Endothelial cell of hepatic sinusoid (primary cell): Measurements from ENCODE around the gene TANC1.

Experiments
- in situ Hi-C: cut with HindIII; loops from 2 replicates; pipeline ENCODE4 v1.10.0; 2017; ENCODE audit warnings: low sequenced_read_pairs

Gene TANC1

GRCh38 chr2:159053161-159054031 is 85.0 kb downstream of the TANC1 start:
- in situ Hi-C loops: no loop called here

DNA sequence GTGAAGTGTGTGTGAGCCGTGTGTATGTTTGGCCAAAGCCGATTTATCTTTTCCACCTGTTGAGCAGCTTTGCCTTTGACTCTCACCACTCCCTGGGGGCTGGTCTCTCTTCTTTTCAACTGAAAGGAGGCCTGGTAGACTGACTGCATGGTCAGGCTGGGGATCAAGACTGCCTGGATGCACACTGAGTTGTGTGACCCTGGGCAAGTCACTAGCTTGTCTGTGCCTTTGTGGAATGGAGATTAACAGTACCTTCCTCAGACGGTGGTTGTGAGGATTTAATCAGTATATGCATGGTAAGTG is 85.5 kb downstream of the TANC1 start:
- in situ Hi-C loops: no loop called here

- in situ Hi-C loops: no loop called here
These were observed 86.5 kb downstream of the TANC1 start for GRCh38 chr2:159054985-159055384.

- in situ Hi-C loops: loop anchor here (5.0 kb wide), 1 partner anchor 73 kb away; no protein-coding TSS in a partner anchor
These were observed 92.1 kb downstream of the TANC1 start for GRCh38 chr2:159060518-159060917.

- in situ Hi-C loops: loop anchor here (5.0 kb wide), 1 partner anchor 76 kb away; no protein-coding TSS in a partner anchor
These were observed 95.2 kb downstream of the TANC1 start for GRCh38 chr2:159063677-159064076.

DNA sequence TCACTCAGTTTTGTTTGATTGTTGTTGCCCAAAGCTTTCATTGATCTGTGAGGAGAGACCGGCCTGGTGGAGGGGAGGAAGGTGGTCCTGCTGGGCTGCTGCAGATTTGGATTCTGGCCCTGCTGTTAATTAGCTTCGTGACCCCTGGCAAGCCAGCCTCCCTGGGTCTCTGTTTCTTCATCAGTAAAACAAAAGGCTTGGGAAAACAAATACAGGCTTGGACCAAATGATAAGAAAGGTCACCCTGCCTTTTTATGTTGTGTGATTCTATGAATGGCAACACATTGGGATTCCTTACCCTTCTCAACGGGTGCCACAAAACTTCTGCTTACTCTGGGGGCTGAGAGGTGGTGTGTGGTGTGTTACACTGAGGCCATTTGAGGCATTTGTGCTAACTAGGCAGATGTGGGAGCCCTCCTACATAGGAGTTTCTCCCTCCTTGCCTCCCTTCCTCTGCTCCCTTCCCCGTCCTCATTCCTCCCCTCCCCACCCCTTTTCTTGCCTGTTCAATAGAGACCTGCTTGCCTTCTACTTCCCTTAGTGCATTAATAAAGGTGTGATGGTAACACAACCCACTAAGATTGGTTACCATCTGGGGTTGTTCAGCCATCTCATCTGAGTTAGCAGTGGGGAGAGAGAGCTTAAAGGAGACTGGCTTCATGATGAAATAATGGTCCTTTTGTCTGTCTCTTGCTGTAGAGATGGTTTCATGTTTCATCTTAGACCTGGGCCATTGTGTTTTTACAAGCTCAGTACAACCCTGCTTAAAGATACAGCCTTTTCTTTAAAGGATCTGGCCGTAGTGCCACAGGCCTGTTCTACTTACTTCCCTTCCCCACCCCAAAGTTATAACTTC is 96.2 kb downstream of the TANC1 start:
- in situ Hi-C loops: loop anchor here (5.0 kb wide), 1 partner anchor 77 kb away; no protein-coding TSS in a partner anchor

GRCh38 chr2:159065313-159065712 is 96.9 kb downstream of the TANC1 start:
- in situ Hi-C loops: no loop called here

- in situ Hi-C loops: no loop called here
These were observed 97.5 kb downstream of the TANC1 start for GRCh38 chr2:159065891-159066290.

- in situ Hi-C loops: no loop called here
These were observed 98.2 kb downstream of the TANC1 start for GRCh38 chr2:159066541-159067156.

DNA sequence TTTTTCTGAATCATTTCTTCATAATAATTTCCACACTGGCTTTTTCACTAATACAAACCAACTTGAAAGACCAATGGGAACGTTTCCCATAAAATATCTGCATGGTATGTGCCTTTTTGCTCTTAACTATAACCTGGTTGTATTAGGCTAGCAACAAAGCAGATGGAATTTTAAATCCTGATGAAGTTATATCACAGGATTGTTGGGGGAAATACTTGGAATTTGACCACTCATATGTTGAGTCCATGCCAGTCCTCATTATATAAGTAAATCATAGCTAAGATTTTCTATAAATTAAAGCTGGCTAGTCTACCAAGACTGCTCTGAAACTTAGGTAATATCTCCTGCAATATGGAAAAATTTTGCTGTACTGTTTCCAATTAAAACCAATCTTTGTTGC is 99.5 kb downstream of the TANC1 start:
- in situ Hi-C loops: no loop called here

- in situ Hi-C loops: no loop called here
These were observed 100.8 kb downstream of the TANC1 start for GRCh38 chr2:159069229-159069628.

DNA sequence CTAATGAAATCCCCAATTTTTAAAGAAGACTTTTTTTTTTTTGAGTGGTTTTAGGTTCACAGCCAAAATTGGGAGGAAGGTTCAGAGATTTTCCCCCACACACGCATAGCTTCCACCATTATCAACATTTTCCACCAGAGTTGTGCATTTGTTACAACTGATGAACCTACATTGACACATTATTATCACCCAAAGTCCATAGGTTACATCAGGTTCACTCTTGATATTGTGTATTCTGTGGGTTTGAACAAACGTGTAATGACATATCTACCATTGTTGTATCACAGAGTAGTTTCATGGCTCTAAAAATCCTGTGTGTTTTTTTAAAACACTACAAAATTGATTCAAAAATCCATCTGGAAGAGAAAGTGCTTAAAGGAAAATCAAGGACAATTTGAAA is 101.8 kb downstream of the TANC1 start:
- in situ Hi-C loops: no loop called here

- in situ Hi-C loops: no loop called here
These were observed 102.9 kb downstream of the TANC1 start for GRCh38 chr2:159071190-159071915.

GRCh38 chr2:159072795-159073194 is 104.4 kb downstream of the TANC1 start:
- in situ Hi-C loops: no loop called here

GRCh38 chr2:159073256-159073655 is 104.8 kb downstream of the TANC1 start:
- in situ Hi-C loops: no loop called here

DNA sequence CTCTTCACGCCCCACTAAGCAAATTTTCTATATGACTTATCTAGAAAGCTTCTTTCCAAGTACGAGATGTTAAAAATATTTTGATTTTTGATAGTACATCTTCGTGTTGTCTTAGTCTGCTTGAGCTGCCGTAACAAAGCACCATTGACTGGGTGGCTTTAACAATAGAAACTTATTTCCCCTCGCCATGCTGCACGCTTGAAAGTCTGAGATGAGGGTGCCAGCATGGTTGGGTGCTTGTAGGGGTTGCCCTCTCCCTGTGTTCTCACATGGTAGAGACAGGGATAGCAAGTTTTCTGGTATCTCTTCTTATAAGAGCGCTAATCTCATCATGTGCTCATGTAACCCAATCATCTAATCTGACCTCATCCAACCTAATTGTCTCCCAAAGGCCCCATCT is 106.2 kb downstream of the TANC1 start:
- in situ Hi-C loops: no loop called here

GRCh38 chr2:159075727-159076126 is 107.3 kb downstream of the TANC1 start:
- in situ Hi-C loops: no loop called here

DNA sequence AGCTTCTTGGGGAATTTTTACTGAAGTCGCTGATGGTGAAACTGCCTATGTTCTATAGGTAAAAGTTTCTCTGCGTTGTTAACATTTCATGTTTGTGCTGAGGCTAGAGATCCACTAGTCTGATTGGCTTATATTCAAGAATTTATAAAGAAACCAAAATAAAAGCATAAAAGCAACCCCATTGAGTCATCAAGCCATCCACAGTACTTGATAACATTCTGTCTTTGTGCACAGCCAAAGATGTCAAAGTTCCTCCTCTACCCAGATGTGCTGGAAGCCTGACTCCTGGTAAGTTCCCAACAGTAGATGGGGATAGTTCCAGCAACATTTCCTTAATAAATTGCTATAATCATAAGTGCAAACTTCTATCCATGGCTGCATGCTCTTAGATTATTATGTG is 107.8 kb downstream of the TANC1 start:
- in situ Hi-C loops: no loop called here

DNA sequence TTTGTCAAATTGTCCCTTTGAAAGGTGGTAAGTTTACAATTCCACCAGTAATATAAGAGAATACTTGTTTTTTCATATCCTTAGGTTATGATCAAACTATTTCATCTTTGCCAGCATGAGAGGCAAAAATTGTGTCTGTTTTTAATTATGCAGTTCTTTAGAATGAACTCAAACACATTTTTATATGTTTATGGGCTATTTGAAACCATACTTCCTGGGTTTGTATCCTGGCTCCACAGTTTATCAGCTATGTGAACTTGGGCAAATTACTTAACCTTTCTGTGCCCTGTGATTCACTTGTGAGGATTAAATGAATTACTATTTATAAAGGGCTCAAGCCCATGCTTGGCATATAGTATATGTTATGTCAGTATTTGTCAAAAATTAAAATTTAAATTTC is 109.4 kb downstream of the TANC1 start:
- in situ Hi-C loops: no loop called here

DNA sequence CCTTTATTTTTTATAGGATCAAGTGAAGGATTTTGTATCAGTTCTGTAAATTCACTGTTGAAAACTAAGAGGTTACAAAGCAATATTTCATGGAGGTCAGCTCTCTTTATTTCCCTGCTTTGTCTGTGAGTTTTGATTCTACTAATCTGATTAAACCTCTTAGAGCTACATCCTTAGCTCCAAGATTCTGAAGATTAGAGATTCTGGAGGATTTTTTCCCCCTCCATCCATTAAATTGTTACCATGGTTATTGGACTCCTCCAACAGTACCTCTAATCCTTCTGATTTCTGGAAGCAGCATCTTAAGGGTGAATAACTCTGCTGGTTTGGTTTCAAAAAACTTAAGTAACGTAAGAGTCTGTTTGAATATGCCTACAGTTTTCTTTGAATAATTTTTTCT is 110.0 kb downstream of the TANC1 start:
- in situ Hi-C loops: no loop called here

- in situ Hi-C loops: no loop called here
These were observed 112.2 kb downstream of the TANC1 start for GRCh38 chr2:159080641-159081040.
